LNCaP clone FGC (cell line): ENCODE results near the gene LAMP1.

Experiments used
- DNase-seq: peaks from one replicate; pipeline ENCODE4 v3.0.0-alpha.2; 2011; ENCODE audit warnings: low read depth
- H3K4me3 ChIP-seq: 2 replicates; pipeline ENCODE4 v1.5.1; 2011; ENCODE audit warnings: mild to moderate bottlenecking, low read depth, low read length, control low read depth
- CTCF ChIP-seq: IDR thresholded peaks from 2 replicates; pipeline ENCODE4 v1.5.1; 2012; ENCODE audit warnings: mild to moderate bottlenecking; ENCODE audit not compliant: control insufficient read depth, insufficient read depth; ENCODE audit errors: extremely low read depth

LAMP1 gene

GRCh38 chr13:113283904-113284303 lies 13.1 kb upstream of the LAMP1 start:
- TF ChIP-seq CTCF = no peak
- no peak for DNase-seq
- no peak overlapping the region for H3K4me3 ChIP-seq

GRCh38 chr13:113288880-113289279 lies 8.2 kb upstream of the LAMP1 start:
- DNase-seq = no peak
- H3K4me3 ChIP-seq = no peak overlapping the region
- TF ChIP-seq CTCF = no peak

GRCh38 chr13:113291129-113291528 lies 5.9 kb upstream of the LAMP1 start:
- no peak for DNase-seq
- no peak for TF ChIP-seq CTCF
- H3K4me3 ChIP-seq = no peak overlapping the region

- TF ChIP-seq CTCF = no peak
- H3K4me3 ChIP-seq = no peak overlapping the region
- DNase-seq = no peak
Observed at GRCh38 chr13:113292021-113292862, 4.8 kb upstream of the LAMP1 start.

- TF ChIP-seq CTCF = no peak
- no peak overlapping the region for H3K4me3 ChIP-seq
- no peak for DNase-seq
Observed at GRCh38 chr13:113293686-113294085, 3.4 kb upstream of the LAMP1 start.

GRCh38 chr13:113295776-113296175 lies 1.3 kb upstream of the LAMP1 start:
- DNase-seq = no peak
- TF ChIP-seq CTCF = no peak
- H3K4me3 ChIP-seq = no peak overlapping the region
